ENCODE data around the gene SMYD5.
A peak's percentile ranks its signal among the peaks of the same experiment; 100 is the strongest.
"Not testable (repeated sequence)": the region's sequence is repeated elsewhere in the genome, so short reads cannot be mapped to it uniquely, and the experiment has no call there.

SMYD5 gene

DNA sequence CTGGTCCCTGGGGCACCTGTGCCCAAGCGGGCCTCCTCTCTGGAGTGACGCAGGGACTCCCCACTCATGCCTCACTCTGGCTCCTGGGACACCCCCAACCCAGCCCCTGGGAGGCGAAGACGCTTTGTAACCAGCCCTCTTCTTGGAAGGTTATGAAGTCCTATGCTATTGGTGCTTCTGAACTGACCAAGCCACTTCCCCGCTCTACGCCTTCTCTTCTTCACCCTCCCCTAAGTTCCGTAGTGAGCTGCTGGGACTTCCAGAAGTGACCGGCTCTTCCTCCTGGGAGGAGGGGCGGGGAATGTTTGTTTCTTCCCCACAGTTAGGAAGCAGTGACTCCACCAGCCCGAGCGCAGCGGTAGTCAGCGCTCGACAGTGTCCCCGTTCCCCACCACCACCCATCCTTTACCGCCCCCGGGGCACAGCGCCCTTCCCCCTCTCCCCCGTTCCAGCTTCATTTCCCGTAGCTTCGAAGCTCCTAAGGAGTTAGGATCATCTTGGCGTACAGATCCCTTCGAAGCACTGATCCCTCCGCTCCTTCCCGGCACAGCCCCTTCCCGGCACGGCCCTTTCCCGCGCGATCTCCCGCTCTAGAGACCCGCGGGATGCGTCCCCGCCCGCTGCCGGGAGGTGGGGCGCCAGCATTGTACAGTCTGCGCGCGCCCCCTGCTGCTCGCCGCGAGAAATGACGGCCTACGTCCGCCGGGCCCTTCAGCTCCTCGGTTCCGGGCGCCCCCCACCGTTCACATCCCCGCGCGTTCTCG is 37.0 kb upstream of the SMYD5 start:
- Histone ChIP-seq H3K27ac (ENCODE audit: low read depth, low read length) (peak overlapping the region; percentile 66), H3K27me3 (ENCODE audit: control insufficient read depth, insufficient read depth, low read length) (peaks cover 30% of the 10 kb centered on the region), H3K36me3 (ENCODE audit: control insufficient read depth, insufficient read depth, low read length) (no peaks in the 10 kb centered on the region), H3K9ac (ENCODE audit: low read length) (no peak overlapping the region), H3K4me3 (ENCODE audit: low read length) (peak overlapping the region; percentile 83), H3K4me1 (ENCODE audit: control insufficient read depth, insufficient read depth, low read length) (peaks cover 18% of the 10 kb centered on the region)

DNA sequence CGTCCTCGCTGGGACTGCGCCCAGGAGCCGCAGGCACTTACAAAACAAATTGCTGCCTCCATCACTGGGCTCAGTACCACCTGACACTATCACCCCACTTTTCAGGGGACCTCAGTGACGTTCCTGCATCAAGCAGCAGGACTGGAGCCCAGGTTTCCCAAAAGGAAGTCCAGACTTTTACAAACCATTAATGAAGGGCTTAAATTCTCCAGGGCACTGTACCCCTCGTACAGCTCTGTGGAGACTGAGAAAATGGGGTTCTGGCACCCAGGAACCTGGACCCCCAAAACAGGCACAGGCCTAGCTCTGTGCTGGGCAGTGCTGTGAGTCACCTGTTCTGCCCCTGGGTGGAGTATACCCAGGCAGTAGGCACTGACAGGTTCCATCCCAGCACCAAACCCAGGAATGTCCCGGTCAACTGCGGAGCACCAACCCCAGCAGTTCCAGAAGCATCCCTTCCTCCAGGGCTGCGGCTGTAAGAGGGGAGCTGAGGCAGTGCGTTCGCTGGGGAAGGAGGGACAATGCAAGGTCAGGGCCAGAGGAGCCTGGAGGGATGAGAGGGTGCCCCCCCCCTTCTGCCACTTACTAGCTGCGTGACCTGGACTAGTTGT is 36.3 kb upstream of the SMYD5 start:
- Histone ChIP-seq H3K9ac (ENCODE audit: low read length) (no peak overlapping the region), H3K27ac (ENCODE audit: low read depth, low read length) (no peak overlapping the region), H3K27me3 (ENCODE audit: control insufficient read depth, insufficient read depth, low read length) (peaks cover 28% of the 10 kb centered on the region), H3K36me3 (ENCODE audit: control insufficient read depth, insufficient read depth, low read length) (no peaks in the 10 kb centered on the region), H3K4me3 (ENCODE audit: low read length) (peak overlapping the region; percentile 46), H3K4me1 (ENCODE audit: control insufficient read depth, insufficient read depth, low read length) (peaks cover 18% of the 10 kb centered on the region)

DNA sequence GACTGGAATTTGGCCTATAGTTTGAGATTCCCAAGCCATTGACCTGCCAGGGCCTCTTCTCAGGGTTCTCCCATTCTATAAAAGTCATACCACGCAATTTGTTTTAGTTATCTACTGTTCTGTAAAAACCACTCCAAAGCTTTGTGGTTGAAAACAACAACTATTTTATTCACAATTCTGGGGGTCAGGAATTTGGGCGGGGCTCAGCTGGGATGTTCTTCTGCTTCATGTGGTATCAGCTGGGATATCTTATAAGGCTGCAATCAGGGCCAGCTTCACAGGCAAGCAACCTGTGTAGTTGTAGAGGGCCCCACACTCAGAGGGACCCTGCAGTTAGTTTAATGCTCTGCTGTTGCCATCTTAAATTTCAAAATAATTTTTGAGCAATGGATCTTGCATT is 28.1 kb upstream of the SMYD5 start:
- no peak overlapping the region for H3K27ac ChIP-seq (ENCODE audit: low read depth, low read length)
- no peaks in the 10 kb centered on the region for H3K36me3 ChIP-seq (ENCODE audit: control insufficient read depth, insufficient read depth, low read length)
- H3K4me3 ChIP-seq (ENCODE audit: low read length) = no peak overlapping the region
- H3K27me3 ChIP-seq (ENCODE audit: control insufficient read depth, insufficient read depth, low read length) = no peaks in the 10 kb centered on the region
- no peak overlapping the region for H3K9ac ChIP-seq (ENCODE audit: low read length)
- no peaks in the 10 kb centered on the region for H3K4me1 ChIP-seq (ENCODE audit: control insufficient read depth, insufficient read depth, low read length)

DNA sequence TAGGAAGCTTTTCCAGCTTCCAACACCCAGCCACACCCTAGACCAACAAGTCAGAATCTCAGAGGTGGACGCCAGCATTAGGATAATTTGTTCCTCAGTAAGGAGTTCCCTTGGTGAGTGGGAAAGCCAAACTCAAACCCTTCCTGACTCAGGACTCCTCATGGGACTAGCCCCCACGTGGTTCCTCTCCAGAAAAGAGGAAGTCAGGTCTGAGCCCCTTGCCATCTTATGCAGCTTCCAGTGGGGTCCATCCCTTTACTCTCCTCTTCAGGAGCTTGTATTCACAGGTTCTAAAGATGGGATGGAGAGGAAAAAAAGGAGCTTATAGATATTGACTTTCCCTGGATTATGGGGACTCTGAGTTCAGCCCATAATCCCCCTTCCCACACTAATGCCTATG is 26.5 kb upstream of the SMYD5 start:
- H3K9ac ChIP-seq (ENCODE audit: low read length) = no peak overlapping the region
- H3K27me3 ChIP-seq (ENCODE audit: control insufficient read depth, insufficient read depth, low read length) = no peaks in the 10 kb centered on the region
- H3K27ac ChIP-seq (ENCODE audit: low read depth, low read length) = no peak overlapping the region
- no peaks in the 10 kb centered on the region for H3K4me1 ChIP-seq (ENCODE audit: control insufficient read depth, insufficient read depth, low read length)
- H3K4me3 ChIP-seq (ENCODE audit: low read length) = no peak overlapping the region
- no peaks in the 10 kb centered on the region for H3K36me3 ChIP-seq (ENCODE audit: control insufficient read depth, insufficient read depth, low read length)

GRCh38 chr2:73197579-73197978 is 16.5 kb upstream of the SMYD5 start:
- Histone ChIP-seq H3K4me3 (ENCODE audit: low read length) (no peak overlapping the region), H3K27ac (ENCODE audit: low read depth, low read length) (no peak overlapping the region), H3K4me1 (ENCODE audit: control insufficient read depth, insufficient read depth, low read length) (no peaks in the 10 kb centered on the region), H3K27me3 (ENCODE audit: control insufficient read depth, insufficient read depth, low read length) (peaks cover 10% of the 10 kb centered on the region), H3K36me3 (ENCODE audit: control insufficient read depth, insufficient read depth, low read length) (no peaks in the 10 kb centered on the region), H3K9ac (ENCODE audit: low read length) (no peak overlapping the region)

DNA sequence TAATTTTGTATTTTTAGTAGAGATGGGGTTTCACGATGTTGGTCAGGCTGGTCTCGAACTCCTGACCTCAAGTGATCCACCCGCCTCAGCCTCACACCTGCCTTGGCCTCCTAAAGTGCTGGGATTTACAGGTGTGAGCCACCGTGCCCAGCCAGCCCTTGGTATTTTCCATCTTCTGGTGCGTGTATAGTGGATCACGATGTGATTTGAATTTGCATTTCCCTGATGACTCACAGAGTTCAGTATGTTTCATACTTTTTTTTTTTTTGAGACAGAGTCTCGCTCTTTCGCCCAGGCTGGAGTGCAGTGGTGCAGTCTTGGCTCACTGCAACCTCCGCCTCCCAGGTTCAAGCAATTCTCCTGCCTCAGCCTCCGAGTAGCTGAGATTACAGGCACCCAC is 13.8 kb upstream of the SMYD5 start:
- peaks cover 16% of the 10 kb centered on the region for H3K27me3 ChIP-seq (ENCODE audit: control insufficient read depth, insufficient read depth, low read length)
- not testable (repeated sequence) for H3K27ac ChIP-seq (ENCODE audit: low read depth, low read length); H3K36me3 ChIP-seq (ENCODE audit: control insufficient read depth, insufficient read depth, low read length)

GRCh38 chr2:73202156-73203054 is 11.6 kb upstream of the SMYD5 start, which contains the start of gene NOTO:
TSS of gene NOTO (plus strand) at chr2:73202574. CDS start at chr2:73202667, 93 bp downstream.
- peaks cover 14% of the 10 kb centered on the region for H3K27me3 ChIP-seq (ENCODE audit: control insufficient read depth, insufficient read depth, low read length)
- H3K4me3 ChIP-seq (ENCODE audit: low read length) = no peak within 1 kb of the TSS
- no peaks in the 10 kb centered on the region for H3K36me3 ChIP-seq (ENCODE audit: control insufficient read depth, insufficient read depth, low read length)
- H3K9ac ChIP-seq (ENCODE audit: low read length) = no peak within 1 kb of the TSS
- no peak within 1 kb of the TSS for H3K27ac ChIP-seq (ENCODE audit: low read depth, low read length)
- no peaks in the 10 kb centered on the region for H3K4me1 ChIP-seq (ENCODE audit: control insufficient read depth, insufficient read depth, low read length)

More for the DNA sequence above, 13.8 kb upstream of the SMYD5 start:
- H3K4me3 ChIP-seq (ENCODE audit: low read length); H3K9ac ChIP-seq (ENCODE audit: low read length); H3K4me1 ChIP-seq (ENCODE audit: control insufficient read depth, insufficient read depth, low read length): not testable (repeated sequence)

GRCh38 chr2:73203055-73203681 is 10.9 kb upstream of the SMYD5 start:
- no peak overlapping the region for H3K27ac ChIP-seq (ENCODE audit: low read depth, low read length)
- H3K4me3 ChIP-seq (ENCODE audit: low read length) = no peak overlapping the region
- no peaks in the 10 kb centered on the region for H3K36me3 ChIP-seq (ENCODE audit: control insufficient read depth, insufficient read depth, low read length)
- peaks cover 14% of the 10 kb centered on the region for H3K27me3 ChIP-seq (ENCODE audit: control insufficient read depth, insufficient read depth, low read length)
- no peak overlapping the region for H3K9ac ChIP-seq (ENCODE audit: low read length)
- no peaks in the 10 kb centered on the region for H3K4me1 ChIP-seq (ENCODE audit: control insufficient read depth, insufficient read depth, low read length)

DNA sequence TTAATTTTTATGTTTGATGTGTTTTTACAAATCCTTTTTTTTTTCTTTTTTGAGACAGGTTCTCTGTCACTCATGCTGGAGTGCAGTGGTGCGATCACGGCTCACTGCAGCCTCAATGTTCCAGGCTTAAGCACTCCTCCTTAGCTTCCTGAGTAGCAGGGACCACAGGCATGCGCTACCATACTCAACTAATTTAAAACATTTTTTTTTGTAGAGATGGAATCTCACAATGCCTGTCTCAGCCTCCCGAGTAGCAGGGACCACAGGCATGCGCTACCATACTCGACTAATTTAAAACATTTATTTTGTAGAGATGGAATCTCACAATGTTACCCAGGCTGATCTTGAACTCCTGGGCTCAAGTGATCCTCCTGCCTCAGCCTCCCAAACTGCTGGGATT is 8.4 kb upstream of the SMYD5 start:
- Histone ChIP-seq H3K27ac (ENCODE audit: low read depth, low read length) (no peak overlapping the region), H3K9ac (ENCODE audit: low read length) (no peak overlapping the region), H3K4me3 (ENCODE audit: low read length) (no peak overlapping the region), H3K4me1 (ENCODE audit: control insufficient read depth, insufficient read depth, low read length) (no peaks in the 10 kb centered on the region), H3K27me3 (ENCODE audit: control insufficient read depth, insufficient read depth, low read length) (peaks cover 14% of the 10 kb centered on the region), H3K36me3 (ENCODE audit: control insufficient read depth, insufficient read depth, low read length) (no peaks in the 10 kb centered on the region)

DNA sequence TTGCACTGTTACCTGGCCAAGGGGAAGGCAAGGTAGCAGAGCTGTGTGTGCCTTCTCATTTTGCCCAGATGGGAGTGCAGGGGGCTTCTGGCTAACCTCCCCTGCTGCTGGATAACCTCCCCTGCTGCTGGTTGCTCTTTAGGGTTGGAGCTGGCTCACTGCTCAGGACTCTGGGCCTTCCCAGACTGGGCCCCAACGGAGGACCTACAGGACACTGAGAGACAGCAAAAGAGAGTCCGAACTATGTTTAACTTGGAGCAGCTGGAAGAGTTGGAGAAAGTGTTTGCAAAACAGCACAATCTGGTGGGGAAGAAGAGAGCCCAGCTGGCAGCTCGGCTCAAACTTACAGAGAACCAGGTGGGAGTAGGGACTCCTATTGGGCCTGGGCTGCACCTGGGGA is 5.8 kb upstream of the SMYD5 start:
- Histone ChIP-seq H3K27me3 (ENCODE audit: control insufficient read depth, insufficient read depth, low read length) (no peaks in the 10 kb centered on the region), H3K4me1 (ENCODE audit: control insufficient read depth, insufficient read depth, low read length) (no peaks in the 10 kb centered on the region), H3K9ac (ENCODE audit: low read length) (no peak overlapping the region), H3K4me3 (ENCODE audit: low read length) (no peak overlapping the region), H3K27ac (ENCODE audit: low read depth, low read length) (no peak overlapping the region), H3K36me3 (ENCODE audit: control insufficient read depth, insufficient read depth, low read length) (no peaks in the 10 kb centered on the region)

GRCh38 chr2:73210019-73210418 is 4.0 kb upstream of the SMYD5 start:
- H3K9ac ChIP-seq (ENCODE audit: low read length) = no peak overlapping the region
- no peak overlapping the region for H3K4me3 ChIP-seq (ENCODE audit: low read length)
- H3K27me3 ChIP-seq (ENCODE audit: control insufficient read depth, insufficient read depth, low read length) = no peaks in the 10 kb centered on the region
- H3K27ac ChIP-seq (ENCODE audit: low read depth, low read length) = no peak overlapping the region
- no peaks in the 10 kb centered on the region for H3K4me1 ChIP-seq (ENCODE audit: control insufficient read depth, insufficient read depth, low read length)
- no peaks in the 10 kb centered on the region for H3K36me3 ChIP-seq (ENCODE audit: control insufficient read depth, insufficient read depth, low read length)

GRCh38 chr2:73210696-73211095 is 3.3 kb upstream of the SMYD5 start:
- H3K36me3 ChIP-seq (ENCODE audit: control insufficient read depth, insufficient read depth, low read length) = no peaks in the 10 kb centered on the region
- no peaks in the 10 kb centered on the region for H3K27me3 ChIP-seq (ENCODE audit: control insufficient read depth, insufficient read depth, low read length)
- H3K9ac ChIP-seq (ENCODE audit: low read length) = no peak overlapping the region
- H3K4me3 ChIP-seq (ENCODE audit: low read length) = no peak overlapping the region
- H3K4me1 ChIP-seq (ENCODE audit: control insufficient read depth, insufficient read depth, low read length) = no peaks in the 10 kb centered on the region
- no peak overlapping the region for H3K27ac ChIP-seq (ENCODE audit: low read depth, low read length)

Measured in rectal smooth muscle tissue (tissue), 1 donor.